Activated CD8-positive, alpha-beta memory T cell treated with anti-CD3 and anti-CD28 coated beads for 1 hour (primary cell): ENCODE measurements around the gene PET100.

Experiments
- DNase-seq, 2 donors: peaks; one replicate each; pipeline ENCODE4 v3.0.0-alpha.2; 2020; ENCODE audit warnings: low read depth in 1 of 2; ENCODE audit errors: extremely low read depth in 1 of 2

The PET100 gene

DNA sequence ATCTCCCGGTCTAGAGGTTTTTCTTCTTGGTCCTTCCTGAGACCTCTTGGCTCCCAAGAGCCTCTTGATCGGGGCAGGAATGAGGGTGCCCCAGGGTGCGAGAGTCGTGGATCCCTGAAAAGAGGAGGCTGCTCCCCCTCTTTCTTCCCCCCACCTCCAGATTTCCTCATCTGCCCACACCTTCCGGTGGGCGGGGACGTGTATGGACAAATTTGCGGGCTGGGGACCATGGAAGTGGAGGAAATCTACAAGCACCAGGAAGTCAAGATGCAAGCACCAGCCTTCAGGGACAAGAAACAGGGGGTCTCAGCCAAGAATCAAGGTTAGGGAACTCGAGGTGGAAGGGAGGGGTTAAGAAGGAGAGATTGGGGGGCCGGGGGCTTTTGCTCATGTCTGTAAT lies 47.3 kb downstream of the PET100 start, which contains the start of gene MCEMP1:
Gene MCEMP1 (plus strand): TSS at position 237 of the 400 bp plus-strand sequence. CDS start 31 bp downstream, at position 268.
- DNase-seq = no peak

GRCh38 chr19:7677669-7678311 lies 48.2 kb downstream of the PET100 start:
- DNase-seq = no peak

GRCh38 chr19:7678971-7679751 lies 49.6 kb downstream of the PET100 start:
- DNase-seq = peak in 1 of 2 donors; percentile 39

DNA sequence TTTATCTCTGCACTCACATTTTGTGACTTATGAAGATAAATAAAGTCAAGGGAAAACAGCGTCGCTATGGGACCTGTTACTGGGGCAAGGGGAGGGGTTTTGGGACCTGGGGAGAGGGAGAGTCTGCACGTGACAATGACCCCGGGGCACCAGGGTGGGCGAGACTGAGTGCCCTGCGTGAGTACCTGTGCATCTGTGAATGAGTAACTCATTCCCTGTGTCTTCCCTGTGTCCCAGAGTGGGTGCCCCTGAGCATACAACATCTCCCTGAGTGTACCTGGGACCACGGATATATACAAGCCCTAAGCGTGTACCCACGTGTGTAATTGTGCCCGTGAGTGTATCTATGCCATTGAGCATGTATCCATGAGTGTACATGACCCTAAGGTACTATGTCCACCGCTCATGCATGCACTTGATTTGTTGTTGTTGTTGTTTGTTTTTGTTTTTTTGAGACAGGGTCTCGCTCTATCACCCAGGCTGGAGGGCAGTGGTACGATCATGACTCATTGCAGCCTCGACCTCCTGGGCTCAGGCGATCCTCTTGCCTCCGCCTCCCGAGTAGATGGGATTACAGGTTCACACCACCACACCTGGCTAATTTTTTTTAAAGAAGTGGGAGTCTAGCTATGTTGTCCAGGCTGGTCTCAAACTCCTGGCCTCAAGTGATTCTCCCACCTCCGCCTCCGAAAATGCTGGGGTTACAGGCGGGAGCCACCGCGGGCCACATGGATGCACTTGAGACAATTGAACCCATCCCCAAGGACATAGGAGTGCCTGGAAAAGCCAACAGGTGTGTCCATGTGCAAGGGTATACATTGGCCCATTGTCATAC lies 50.4 kb downstream of the PET100 start:
- no peak for DNase-seq

DNA sequence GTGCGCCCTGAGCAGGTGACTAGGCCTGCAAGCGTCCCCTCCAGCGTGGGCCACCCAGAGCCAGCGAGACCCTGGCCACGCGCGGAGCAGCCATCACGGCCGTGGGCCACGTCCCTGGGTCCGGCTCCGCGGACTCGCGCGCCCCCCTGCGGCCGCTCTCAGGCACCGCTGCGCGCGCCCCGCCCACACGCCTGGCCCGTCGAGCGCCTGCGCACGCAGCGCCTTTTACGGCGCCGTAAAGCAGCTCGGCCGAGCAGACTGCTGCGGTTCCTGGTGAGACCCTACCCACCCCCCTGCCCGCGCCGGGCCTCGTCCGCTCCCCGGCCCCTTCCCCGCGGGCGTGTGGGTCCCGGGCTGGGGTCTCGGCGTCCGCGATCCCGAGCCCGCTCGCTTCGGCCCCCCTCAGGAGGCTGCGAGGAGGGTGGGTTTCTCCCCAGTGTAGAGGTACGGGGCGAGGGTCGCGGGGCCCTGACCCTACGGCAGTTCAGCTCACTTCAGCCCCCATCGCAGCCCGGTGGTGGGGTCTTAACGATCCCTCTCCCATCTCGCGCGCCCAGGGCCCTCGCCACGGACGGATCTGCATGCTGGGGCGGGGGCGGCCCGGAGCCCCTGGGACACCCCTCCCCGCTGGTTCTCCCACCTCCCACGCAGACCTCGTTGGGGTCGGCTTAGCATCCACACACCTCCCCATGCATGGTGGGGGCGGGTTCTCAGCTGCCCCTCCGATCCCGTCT lies 51.2 kb downstream of the PET100 start, which contains the start of gene TRAPPC5:
Gene TRAPPC5 (plus strand): TSS at position 228 of the 734 bp plus-strand sequence. CDS start 1,421 bp downstream, outside the sequence.
- DNase-seq = peak; percentile 44 to 84
